Measurements from ENCODE around the gene TCEAL6. TPM values are rescaled to one million over a fixed set of nuclear protein-coding genes. Genes with fewer than 3 reads are reported as not detected.

Gene TCEAL6
- total RNA-seq, result not detected in 2 replicates

DNA sequence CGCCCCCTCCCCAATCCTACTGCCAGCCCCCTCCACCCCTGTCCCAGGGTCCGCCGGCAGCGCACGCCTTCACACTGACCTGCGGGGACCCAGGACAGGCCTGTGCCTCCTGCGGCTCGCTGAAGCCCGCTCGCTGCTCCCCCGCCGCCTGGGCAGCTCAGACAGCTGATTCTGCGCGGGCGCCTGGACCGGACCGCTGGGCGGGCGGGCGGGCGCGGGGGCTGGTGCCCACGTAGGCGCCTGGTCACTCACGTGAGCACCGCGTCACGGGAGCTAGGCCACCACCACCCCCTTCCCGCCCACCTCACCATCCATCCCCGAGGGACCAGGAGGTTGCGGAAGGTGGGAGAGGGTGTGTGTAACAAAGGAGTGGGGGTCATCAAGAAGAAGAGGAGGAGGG is at the start of gene TCEAL6:
Gene TCEAL6, minus strand, starts transcription at position 208 of the 400 bp plus-strand sequence.

DNA sequence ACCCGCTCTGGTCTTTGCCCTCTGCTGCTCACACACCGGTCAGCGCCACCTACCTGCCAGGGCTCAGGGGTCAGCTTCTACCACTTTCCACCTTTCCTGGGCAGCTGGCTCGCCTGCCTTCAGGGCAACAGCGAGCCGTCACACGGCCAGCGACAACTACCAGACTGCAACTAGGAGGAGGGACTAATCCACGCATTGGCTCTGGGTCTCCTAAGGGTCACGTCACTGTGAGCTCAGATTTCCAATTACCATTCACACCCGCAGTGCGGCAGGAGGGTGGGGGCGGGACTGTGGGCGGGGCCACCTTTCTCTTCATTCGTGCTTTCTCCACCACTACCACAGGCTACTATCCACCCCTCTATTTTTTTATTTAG is 13.5 kb upstream of the TCEAL6 start, which contains the start of gene BEX5:
Gene BEX5, minus strand, starts transcription at position 172 of the 374 bp plus-strand sequence. CDS start 1,712 bp downstream, outside the sequence.

GRCh38 chrX:102125436-102125835 is 16.8 kb downstream of the TCEAL6 start, which contains the start of gene TCEAL2:
Gene TCEAL2, plus strand, starts transcription at chrX:102125679. Its CDS starts 1,152 bp downstream, at chrX:102126831.

Other genes starting within 250 kb of the TCEAL6 start
- 0.33 and 0.63 TPM in 2 replicates for gene ZMAT1, start 210.5 kb downstream of the TCEAL6 start, total RNA-seq
- gene TCEAL2, start 16.8 kb downstream of the TCEAL6 start, total RNA-seq, result 0.25 TPM in 1 of 2 replicates, not detected in the other
- 0.16 and 0.51 TPM in 2 replicates for gene BEX5, start 13.5 kb upstream of the TCEAL6 start, total RNA-seq
- not detected in 2 replicates for gene TCP11X1, start 72.8 kb upstream of the TCEAL6 start, total RNA-seq
- not detected in 2 replicates for gene NXF2, start 104.7 kb upstream of the TCEAL6 start, total RNA-seq